GM23248 (cell line): ENCODE measurements around the gene NSF. TPM values are rescaled to one million over a fixed set of nuclear protein-coding genes. Genes with fewer than 3 reads are reported as not detected.

Experiments used
- DNase-seq: peaks from one replicate; pipeline ENCODE4 v3.0.0-alpha.2; 2015
- H2AFZ ChIP-seq: fragments of 200-600 bp; sonication (generic); 2 replicates; pipeline ENCODE4 v1.6.1; 2016; ENCODE audit warnings: antibody characterized with exemption
- H3F3A ChIP-seq: fragments of 200-600 bp; sonication (generic); 2 replicates; pipeline ENCODE4 v1.6.1; 2016; ENCODE audit warnings: mild to moderate bottlenecking, antibody characterized with exemption, mixed run types; ENCODE audit not compliant: insufficient read depth
- H3K27ac ChIP-seq: fragments of 200-600 bp; sonication (generic); 2 replicates; pipeline ENCODE4 v1.5.1; 2016; ENCODE audit warnings: mild to moderate bottlenecking
- H3K27me3 ChIP-seq: fragments of 200-600 bp; sonication (generic); replicated peaks from 2 replicates; pipeline ENCODE4 v1.6.1; 2016; ENCODE audit warnings: mild to moderate bottlenecking; ENCODE audit not compliant: insufficient read depth
- H3K36me3 ChIP-seq: fragments of 200-600 bp; sonication (generic); 2 replicates; pipeline ENCODE4 v1.6.1; 2016; ENCODE audit warnings: low read depth, mild to moderate bottlenecking
- H3K4me1 ChIP-seq: fragments of 200-600 bp; sonication (generic); 2 replicates; pipeline ENCODE4 v1.6.1; 2016; ENCODE audit warnings: mild to moderate bottlenecking; ENCODE audit not compliant: insufficient read depth
- H3K4me2 ChIP-seq: fragments of 200-600 bp; sonication (generic); one replicate; pipeline ENCODE4 v1.6.1; 2016; ENCODE audit warnings: mild to moderate bottlenecking; ENCODE audit not compliant: unreplicated experiment
- H3K4me3 ChIP-seq: fragments of 200-600 bp; sonication (generic); 2 replicates; pipeline ENCODE4 v1.5.1; 2016; ENCODE audit warnings: mild to moderate bottlenecking
- H3K79me2 ChIP-seq: fragments of 200-600 bp; sonication (generic); 2 replicates; pipeline ENCODE4 v1.6.1; 2016; ENCODE audit warnings: mild to moderate bottlenecking; ENCODE audit not compliant: insufficient read depth
- H3K9ac ChIP-seq: fragments of 200-600 bp; sonication (generic); 2 replicates; pipeline ENCODE4 v1.6.1; 2016; ENCODE audit warnings: mild to moderate bottlenecking
- H3K9me2 ChIP-seq: fragments of 200-600 bp; sonication (generic); 2 replicates; pipeline ENCODE4 v1.6.1; 2016; ENCODE audit warnings: mixed run types, mild to moderate bottlenecking, moderate library complexity; ENCODE audit not compliant: insufficient read depth
- H3K9me3 ChIP-seq: fragments of 200-600 bp; sonication (generic); one replicate; pipeline ENCODE4 v1.6.1; 2017; ENCODE audit warnings: low read depth
- H4K20me1 ChIP-seq: fragments of 200-600 bp; sonication (generic); 2 replicates; pipeline ENCODE4 v1.6.0; 2016; ENCODE audit not compliant: insufficient read depth
- EZH2 ChIP-seq: fragments of 200-600 bp; sonication (generic); IDR thresholded peaks from 2 replicates; pipeline ENCODE4 v1.6.1; 2018; ENCODE audit warnings: antibody characterized with exemption, mild to moderate bottlenecking; ENCODE audit not compliant: insufficient read depth, poor library complexity, severe bottlenecking
- EZH2phosphoT487 ChIP-seq: fragments of 200-600 bp; sonication (generic); IDR thresholded peaks from 2 replicates; pipeline ENCODE4 v1.6.1; 2018; ENCODE audit warnings: antibody characterized with exemption, moderate library complexity, mild to moderate bottlenecking, low read depth; ENCODE audit not compliant: insufficient read depth
- WGBS, 2 experiments: methylation state at CpG; one replicate each; pipeline ENCODE4 v1.1.6; 2015 to 2017; ENCODE audit warnings: low lambda C conversion rate in 2 of 2, low coverage in 1 of 2; ENCODE audit errors: missing lambda C conversion rate in 2 of 2; 5-methylcytosine and 5-hydroxymethylcytosine counted together
- in situ Hi-C: fragments of 300-500 bp; cut with MboI; formaldehyde crosslinking; loops from 2 replicates; pipeline ENCODE4 v1.15.0; 2020
- polyA plus RNA-seq: library from polyadenylated mRNA; unstranded; fragments of >200 nt; fragmentation: Nextera tagmentation; extraction: Ambion mirVana; gene quantifications from 2 replicates; pipeline ENCODE4 v1.2.1, GENCODE V29; 2016
- total RNA-seq: library from RNA; depleted of rRNA; stranded (reverse); fragments of >200 nt; shearing (Covaris generic); gene quantifications from 2 replicates; pipeline ENCODE4 v1.2.3, GENCODE V29; 2014

Gene NSF
- total and polyA plus RNA-seq, 2 experiments from 2014 or later: 44.2 to 44.9 TPM

DNA sequence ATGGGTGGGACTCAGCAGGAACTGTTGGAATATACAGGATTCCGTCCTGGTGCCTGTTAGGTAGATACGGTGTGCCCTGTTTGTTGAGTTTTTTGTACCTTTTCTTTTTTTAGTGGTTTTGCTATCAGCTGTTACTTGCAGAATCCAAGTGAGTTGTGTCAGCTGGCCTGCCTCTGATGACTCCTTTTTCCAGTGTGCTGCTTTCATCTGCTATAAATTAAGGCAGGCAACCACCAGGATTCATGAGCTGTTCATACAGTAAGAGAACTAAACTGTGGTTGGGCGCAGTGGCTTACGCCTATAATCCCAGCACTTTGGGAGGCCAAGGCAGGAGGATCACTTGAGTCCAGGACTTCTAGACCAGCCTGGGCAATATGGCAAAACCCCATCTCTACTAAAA lies 148.1 kb downstream of the NSF start:
- Histone ChIP-seq H3K27me3 (no peaks in the 10 kb centered on the region), H3K4me2 (no peak overlapping the region), H2AFZ (no peak overlapping the region), H3K4me3 (no peak overlapping the region), H3K9me2 (no peaks in the 10 kb centered on the region), H3K9me3 (no peaks in the 10 kb centered on the region), H4K20me1 (no peaks in the 10 kb centered on the region), H3F3A (peaks cover 40% of the 10 kb centered on the region), H3K4me1 (peaks cover 40% of the 10 kb centered on the region), H3K79me2 (no peaks in the 10 kb centered on the region), H3K27ac (no peak overlapping the region), H3K9ac (no peak overlapping the region), H3K36me3 (no peaks in the 10 kb centered on the region)
- DNase-seq: peak; percentile 45
- in situ Hi-C loops: no loop called here
- TF ChIP-seq EZH2 (no peak), EZH2phosphoT487 (no peak)
- 93 to 94% methylated on average over 4 of the region's 4 CpGs for WGBS, 2 experiments

DNA sequence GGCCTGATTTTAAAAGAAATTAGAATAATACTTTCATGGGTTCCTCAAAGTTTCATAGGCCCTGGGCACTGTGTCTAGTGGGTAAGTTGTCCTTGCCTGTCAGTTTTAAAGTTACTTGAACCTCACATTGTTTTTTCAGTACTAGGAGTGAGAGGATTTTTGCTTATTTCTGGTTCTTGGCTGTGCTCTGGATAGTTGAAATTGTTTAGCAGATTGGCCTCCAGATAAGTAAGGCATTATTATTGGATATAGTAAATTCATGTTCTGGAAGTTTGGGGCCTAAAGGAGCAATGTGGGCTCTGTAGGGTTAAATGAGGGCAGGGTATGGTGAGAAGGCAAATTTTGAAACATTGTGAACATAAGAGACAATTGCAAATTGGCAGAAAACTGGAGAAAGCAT lies 149.5 kb downstream of the NSF start:
- H3K27ac ChIP-seq: no peak overlapping the region
- no peaks in the 10 kb centered on the region for H3K27me3 ChIP-seq
- no peaks in the 10 kb centered on the region for H3K36me3 ChIP-seq
- DNase-seq: no peak
- no peaks in the 10 kb centered on the region for H4K20me1 ChIP-seq
- H3K4me3 ChIP-seq: no peak overlapping the region
- TF ChIP-seq EZH2phosphoT487 (no peak), EZH2 (no peak)
- H2AFZ ChIP-seq: no peak overlapping the region
- no peaks in the 10 kb centered on the region for H3K9me2 ChIP-seq
- no peaks in the 10 kb centered on the region for H3K9me3 ChIP-seq
- no peaks in the 10 kb centered on the region for H3K79me2 ChIP-seq
- H3F3A ChIP-seq: peaks cover 30% of the 10 kb centered on the region
- in situ Hi-C loops: no loop called here
- H3K4me1 ChIP-seq: peaks cover 30% of the 10 kb centered on the region
- no peak overlapping the region for H3K4me2 ChIP-seq
- H3K9ac ChIP-seq: no peak overlapping the region

DNA sequence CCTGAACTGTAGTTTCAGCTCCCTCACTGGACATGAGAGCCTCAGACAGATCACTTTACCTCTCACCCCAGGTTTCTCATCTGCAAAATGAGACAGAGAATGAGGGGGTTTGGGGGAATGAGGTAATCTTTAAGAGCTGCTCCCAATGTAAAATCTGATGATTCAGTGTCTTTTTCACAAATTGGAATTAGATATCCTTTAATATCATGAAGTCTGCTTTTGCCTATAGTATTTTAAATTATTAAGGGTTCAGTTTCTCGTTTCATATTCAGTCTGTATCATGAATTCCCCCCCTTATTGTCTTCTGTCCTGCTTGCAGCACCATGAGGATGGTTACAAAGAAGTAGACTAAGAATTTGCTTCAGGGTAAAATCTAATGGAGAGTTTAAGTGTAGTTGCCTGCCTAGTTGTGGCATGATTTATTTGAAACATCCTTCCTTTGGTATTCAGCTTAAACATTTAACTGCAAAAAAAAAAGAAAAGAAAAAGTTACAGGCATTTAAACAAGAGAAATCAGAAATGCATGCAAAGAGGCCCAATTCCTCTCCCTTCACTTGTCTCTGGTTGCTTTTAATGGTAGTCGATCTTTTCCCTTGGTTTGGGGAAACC lies 150.8 kb downstream of the NSF start:
- DNase-seq: no peak
- 98% methylated on average over 2 of the region's 2 CpGs for WGBS, 2 experiments
- H3K79me2 ChIP-seq: no peaks in the 10 kb centered on the region
- H4K20me1 ChIP-seq: no peaks in the 10 kb centered on the region
- no peak overlapping the region for H2AFZ ChIP-seq
- in situ Hi-C loops: no loop called here
- no peak overlapping the region for H3K27ac ChIP-seq
- H3K36me3 ChIP-seq: no peaks in the 10 kb centered on the region
- peaks cover 30% of the 10 kb centered on the region for H3K4me1 ChIP-seq
- no peaks in the 10 kb centered on the region for H3K9me3 ChIP-seq
- no peak overlapping the region for H3K4me3 ChIP-seq
- no peaks in the 10 kb centered on the region for H3K9me2 ChIP-seq
- H3F3A ChIP-seq: peaks cover 30% of the 10 kb centered on the region
- no peaks in the 10 kb centered on the region for H3K27me3 ChIP-seq
- TF ChIP-seq EZH2: no peak
- TF ChIP-seq EZH2phosphoT487: no peak
- H3K9ac ChIP-seq: no peak overlapping the region
- H3K4me2 ChIP-seq: no peak overlapping the region

DNA sequence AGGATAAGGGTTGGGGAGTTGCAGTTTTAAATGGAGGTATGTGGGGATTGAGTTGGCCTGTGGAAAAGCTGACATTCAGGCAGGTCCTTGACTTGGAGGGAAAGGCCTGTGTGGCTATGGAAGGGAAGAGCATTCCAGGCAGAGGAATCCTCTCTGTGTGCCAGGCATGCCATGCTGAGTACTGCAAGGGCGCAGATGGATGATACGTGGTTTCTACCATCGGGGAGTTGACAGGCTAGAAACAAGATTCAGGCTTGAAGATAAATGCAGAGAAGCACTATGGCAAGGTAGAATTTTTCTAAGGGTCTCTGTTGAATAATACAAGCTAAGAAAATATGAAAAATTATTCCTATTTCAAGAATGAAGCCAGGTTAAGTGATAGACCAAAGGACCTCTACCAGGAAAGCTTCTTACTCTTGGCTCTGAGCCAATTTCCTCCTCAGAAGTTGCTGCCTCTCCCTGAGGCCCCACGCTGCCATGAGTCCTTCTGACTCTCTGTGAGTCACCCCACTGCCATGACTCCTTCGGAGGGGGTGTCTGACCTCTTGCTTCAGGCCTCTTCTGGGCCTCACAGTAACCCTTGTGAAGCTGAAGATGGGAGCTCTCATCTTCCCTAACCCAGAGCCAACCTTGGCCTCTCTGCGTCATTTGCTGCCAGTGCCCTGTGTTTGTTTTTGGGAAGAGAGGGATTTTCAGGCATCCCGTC lies 152.2 kb downstream of the NSF start:
- Histone ChIP-seq H3K79me2 (no peaks in the 10 kb centered on the region), H4K20me1 (no peaks in the 10 kb centered on the region), H3K4me1 (peaks cover 30% of the 10 kb centered on the region), H3K27ac (peak overlapping the region; percentile 79), H3K9me2 (no peaks in the 10 kb centered on the region), H3K36me3 (no peaks in the 10 kb centered on the region), H3F3A (peaks cover 30% of the 10 kb centered on the region), H3K9ac (peak overlapping the region; percentile 43; the same call in 1 of the 2 replicates), H3K27me3 (no peaks in the 10 kb centered on the region), H2AFZ (peak overlapping the region; percentile 8; the same call in 1 of the 2 replicates), H3K4me3 (no peak overlapping the region), H3K4me2 (peak overlapping the region; percentile 45), H3K9me3 (no peaks in the 10 kb centered on the region)
- 30 to 31% methylated on average over 7 of the region's 7 CpGs for WGBS, 2 experiments
- DNase-seq: peak; percentile 98
- in situ Hi-C loops: no loop called here
- no peak for TF ChIP-seq EZH2phosphoT487
- no peak for TF ChIP-seq EZH2
